GM23248 (cell line): Measurements from ENCODE around the gene RPN2. TPM values are rescaled to one million over a fixed set of nuclear protein-coding genes. Genes with fewer than 3 reads are reported as not detected.

Experiments used
- DNase-seq: peaks from one replicate; pipeline ENCODE4 v3.0.0-alpha.2; 2015
- H2AFZ ChIP-seq: fragments of 200-600 bp; sonication (generic); 2 replicates; pipeline ENCODE4 v1.6.1; 2016; ENCODE audit warnings: antibody characterized with exemption
- H3F3A ChIP-seq: fragments of 200-600 bp; sonication (generic); 2 replicates; pipeline ENCODE4 v1.6.1; 2016; ENCODE audit warnings: mild to moderate bottlenecking, antibody characterized with exemption, mixed run types; ENCODE audit not compliant: insufficient read depth
- H3K27ac ChIP-seq: fragments of 200-600 bp; sonication (generic); 2 replicates; pipeline ENCODE4 v1.5.1; 2016; ENCODE audit warnings: mild to moderate bottlenecking
- H3K27me3 ChIP-seq: fragments of 200-600 bp; sonication (generic); replicated peaks from 2 replicates; pipeline ENCODE4 v1.6.1; 2016; ENCODE audit warnings: mild to moderate bottlenecking; ENCODE audit not compliant: insufficient read depth
- H3K36me3 ChIP-seq: fragments of 200-600 bp; sonication (generic); 2 replicates; pipeline ENCODE4 v1.6.1; 2016; ENCODE audit warnings: low read depth, mild to moderate bottlenecking
- H3K4me1 ChIP-seq: fragments of 200-600 bp; sonication (generic); 2 replicates; pipeline ENCODE4 v1.6.1; 2016; ENCODE audit warnings: mild to moderate bottlenecking; ENCODE audit not compliant: insufficient read depth
- H3K4me2 ChIP-seq: fragments of 200-600 bp; sonication (generic); one replicate; pipeline ENCODE4 v1.6.1; 2016; ENCODE audit warnings: mild to moderate bottlenecking; ENCODE audit not compliant: unreplicated experiment
- H3K4me3 ChIP-seq: fragments of 200-600 bp; sonication (generic); 2 replicates; pipeline ENCODE4 v1.5.1; 2016; ENCODE audit warnings: mild to moderate bottlenecking
- H3K79me2 ChIP-seq: fragments of 200-600 bp; sonication (generic); 2 replicates; pipeline ENCODE4 v1.6.1; 2016; ENCODE audit warnings: mild to moderate bottlenecking; ENCODE audit not compliant: insufficient read depth
- H3K9ac ChIP-seq: fragments of 200-600 bp; sonication (generic); 2 replicates; pipeline ENCODE4 v1.6.1; 2016; ENCODE audit warnings: mild to moderate bottlenecking
- H3K9me2 ChIP-seq: fragments of 200-600 bp; sonication (generic); 2 replicates; pipeline ENCODE4 v1.6.1; 2016; ENCODE audit warnings: mixed run types, mild to moderate bottlenecking, moderate library complexity; ENCODE audit not compliant: insufficient read depth
- H3K9me3 ChIP-seq: fragments of 200-600 bp; sonication (generic); one replicate; pipeline ENCODE4 v1.6.1; 2017; ENCODE audit warnings: low read depth
- H4K20me1 ChIP-seq: fragments of 200-600 bp; sonication (generic); 2 replicates; pipeline ENCODE4 v1.6.0; 2016; ENCODE audit not compliant: insufficient read depth
- EZH2 ChIP-seq: fragments of 200-600 bp; sonication (generic); IDR thresholded peaks from 2 replicates; pipeline ENCODE4 v1.6.1; 2018; ENCODE audit warnings: antibody characterized with exemption, mild to moderate bottlenecking; ENCODE audit not compliant: insufficient read depth, poor library complexity, severe bottlenecking
- EZH2phosphoT487 ChIP-seq: fragments of 200-600 bp; sonication (generic); IDR thresholded peaks from 2 replicates; pipeline ENCODE4 v1.6.1; 2018; ENCODE audit warnings: antibody characterized with exemption, moderate library complexity, mild to moderate bottlenecking, low read depth; ENCODE audit not compliant: insufficient read depth
- WGBS, 2 experiments: methylation state at CpG; one replicate each; pipeline ENCODE4 v1.1.6; 2015 to 2017; ENCODE audit warnings: low lambda C conversion rate in 2 of 2, low coverage in 1 of 2; ENCODE audit errors: missing lambda C conversion rate in 2 of 2; 5-methylcytosine and 5-hydroxymethylcytosine counted together
- in situ Hi-C: fragments of 300-500 bp; cut with MboI; formaldehyde crosslinking; loops from 2 replicates; pipeline ENCODE4 v1.15.0; 2020
- polyA plus RNA-seq: library from polyadenylated mRNA; unstranded; fragments of >200 nt; fragmentation: Nextera tagmentation; extraction: Ambion mirVana; gene quantifications from 2 replicates; pipeline ENCODE4 v1.2.1, GENCODE V29; 2016
- total RNA-seq: library from RNA; depleted of rRNA; stranded (reverse); fragments of >200 nt; shearing (Covaris generic); gene quantifications from 2 replicates; pipeline ENCODE4 v1.2.3, GENCODE V29; 2014

The RPN2 gene
- total and polyA plus RNA-seq, 2 experiments from 2014 or later, result 368 to 379 TPM

DNA sequence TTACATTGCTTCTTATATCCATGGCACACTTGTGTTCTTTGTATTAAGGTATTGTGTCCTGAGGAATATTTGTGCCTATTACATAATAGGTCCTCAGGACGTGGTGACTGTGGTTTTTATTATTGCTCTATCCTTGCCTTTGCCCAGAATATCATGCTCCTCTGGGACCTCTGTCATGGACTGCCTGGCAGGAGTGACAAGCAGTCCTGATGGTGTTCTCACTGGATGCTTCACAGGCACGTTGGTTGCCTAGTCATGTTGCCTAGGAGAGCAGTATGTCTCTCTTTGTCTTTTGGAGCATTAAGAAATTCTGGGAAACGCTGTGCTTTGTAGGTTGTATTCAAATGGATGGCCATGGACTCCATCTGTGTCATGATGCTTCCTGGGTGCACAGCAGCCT is 24.9 kb downstream of the RPN2 start:
- DNase-seq, result no peak
- H3K4me3 ChIP-seq, result no peak overlapping the region
- TF ChIP-seq EZH2phosphoT487 (no peak), EZH2 (no peak)
- H3K9ac ChIP-seq, result no peak overlapping the region
- no peak overlapping the region for H3K27ac ChIP-seq
- H3F3A ChIP-seq, result peaks cover 13% of the 10 kb centered on the region
- H3K4me1 ChIP-seq, result peaks cover 16% of the 10 kb centered on the region
- H3K9me2 ChIP-seq, result no peaks in the 10 kb centered on the region
- H3K9me3 ChIP-seq, result no peaks in the 10 kb centered on the region
- WGBS, 2 experiments, result 55 to 63% methylated on average over 3 of the region's 3 CpGs
- peaks cover 39% of the 10 kb centered on the region for H3K79me2 ChIP-seq
- H3K36me3 ChIP-seq, result peaks cover 15% of the 10 kb centered on the region
- no peaks in the 10 kb centered on the region for H3K27me3 ChIP-seq
- no peak overlapping the region for H2AFZ ChIP-seq
- no peaks in the 10 kb centered on the region for H4K20me1 ChIP-seq
- in situ Hi-C loops, result no loop called here
- no peak overlapping the region for H3K4me2 ChIP-seq

DNA sequence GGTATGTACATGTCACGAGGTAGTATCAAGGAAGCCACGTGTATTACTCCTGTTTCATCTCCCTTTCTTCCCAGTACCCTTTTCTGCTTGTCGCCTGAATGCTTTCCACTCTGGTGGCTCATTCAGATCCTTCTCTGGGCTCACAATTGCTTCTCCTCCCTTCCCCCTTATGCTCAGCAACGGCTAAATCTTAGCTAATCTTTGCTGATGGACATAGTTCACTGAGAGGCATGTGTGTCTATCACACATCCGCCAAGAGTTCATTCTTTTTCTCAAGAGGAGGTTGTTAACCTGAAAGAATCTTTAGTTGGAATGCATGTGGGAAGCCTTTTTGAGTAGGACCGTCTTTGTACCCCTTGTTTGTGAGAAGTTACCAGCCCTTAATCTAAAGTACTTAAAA is 26.0 kb downstream of the RPN2 start:
- no peak overlapping the region for H3K9ac ChIP-seq
- no peak overlapping the region for H3K27ac ChIP-seq
- TF ChIP-seq EZH2 (no peak), EZH2phosphoT487 (no peak)
- peaks cover 16% of the 10 kb centered on the region for H3K4me1 ChIP-seq
- DNase-seq, result no peak
- in situ Hi-C loops, result no loop called here
- no peak overlapping the region for H3K4me2 ChIP-seq
- 91 to 96% methylated on average over 6 of the region's 6 CpGs for WGBS, 2 experiments
- no peaks in the 10 kb centered on the region for H3K9me3 ChIP-seq
- peaks cover 13% of the 10 kb centered on the region for H3F3A ChIP-seq
- H3K36me3 ChIP-seq, result peaks cover 25% of the 10 kb centered on the region
- H3K27me3 ChIP-seq, result no peaks in the 10 kb centered on the region
- H3K79me2 ChIP-seq, result peaks cover 30% of the 10 kb centered on the region
- no peaks in the 10 kb centered on the region for H3K9me2 ChIP-seq
- no peak overlapping the region for H2AFZ ChIP-seq
- H4K20me1 ChIP-seq, result no peaks in the 10 kb centered on the region
- H3K4me3 ChIP-seq, result no peak overlapping the region

- in situ Hi-C loops, result no loop called here
- Histone ChIP-seq H3K27me3 (no peaks in the 10 kb centered on the region), H4K20me1 (no peaks in the 10 kb centered on the region), H3K36me3 (peaks cover 26% of the 10 kb centered on the region), H3F3A (peaks cover 13% of the 10 kb centered on the region), H3K4me1 (peaks cover 16% of the 10 kb centered on the region), H3K4me3 (no peak overlapping the region), H3K4me2 (no peak overlapping the region), H3K9me3 (no peaks in the 10 kb centered on the region), H2AFZ (no peak overlapping the region), H3K27ac (no peak overlapping the region), H3K79me2 (peaks cover 23% of the 10 kb centered on the region), H3K9ac (no peak overlapping the region), H3K9me2 (no peaks in the 10 kb centered on the region)
- DNase-seq, result no peak
- WGBS, 2 experiments, result 48 to 54% methylated on average over 2 of the region's 2 CpGs
- TF ChIP-seq EZH2phosphoT487, result no peak
- no peak for TF ChIP-seq EZH2
Measured at GRCh38 chr20:37205794-37206193, 26.7 kb downstream of the RPN2 start.

- no peak overlapping the region for H3K4me3 ChIP-seq
- 97% methylated on average over 11 of the region's 11 CpGs for WGBS, 2 experiments
- no peaks in the 10 kb centered on the region for H3F3A ChIP-seq
- H2AFZ ChIP-seq, result no peak overlapping the region
- H3K79me2 ChIP-seq, result peaks cover 20% of the 10 kb centered on the region
- H3K9ac ChIP-seq, result no peak overlapping the region
- H3K36me3 ChIP-seq, result peaks cover 26% of the 10 kb centered on the region
- H3K9me2 ChIP-seq, result no peaks in the 10 kb centered on the region
- no peaks in the 10 kb centered on the region for H3K27me3 ChIP-seq
- no peak overlapping the region for H3K4me2 ChIP-seq
- in situ Hi-C loops, result no loop called here
- H3K4me1 ChIP-seq, result peaks cover 7% of the 10 kb centered on the region
- DNase-seq, result no peak
- TF ChIP-seq EZH2, result no peak
- no peak for TF ChIP-seq EZH2phosphoT487
- no peaks in the 10 kb centered on the region for H4K20me1 ChIP-seq
- H3K9me3 ChIP-seq, result no peaks in the 10 kb centered on the region
- H3K27ac ChIP-seq, result no peak overlapping the region
Measured at GRCh38 chr20:37207171-37207570, 28.0 kb downstream of the RPN2 start.

DNA sequence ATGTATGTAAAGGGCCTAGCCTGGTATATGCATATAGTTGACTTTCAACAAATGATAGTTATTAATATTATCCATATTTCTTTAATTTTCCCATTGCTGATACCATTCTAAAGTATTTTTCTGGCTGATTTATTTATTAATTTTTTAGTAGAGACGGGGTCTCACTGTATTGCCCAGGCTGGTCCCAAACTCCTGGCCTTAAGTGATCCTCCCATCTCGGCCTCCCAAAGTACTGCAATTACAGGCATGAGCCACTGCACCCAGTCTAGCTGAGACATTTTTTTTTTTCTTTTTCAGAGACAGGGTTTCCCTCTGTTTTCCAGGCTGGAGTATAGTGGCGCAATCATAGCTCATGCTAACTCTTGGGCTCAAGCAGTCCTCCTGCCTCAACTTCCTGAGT is 30.1 kb downstream of the RPN2 start:
- 96% methylated on average over 3 of the region's 3 CpGs for WGBS, 2 experiments
- 0 out of 2 replicates have a peak, but pooled peaks cover 4% of the 10 kb centered on the region for H3K4me1 ChIP-seq
- peaks cover 9% of the 10 kb centered on the region for H3K79me2 ChIP-seq
- H3K9me2 ChIP-seq, result no peaks in the 10 kb centered on the region
- DNase-seq, result no peak
- no peak for TF ChIP-seq EZH2phosphoT487
- no peak for TF ChIP-seq EZH2
- H3F3A ChIP-seq, result peaks cover 6% of the 10 kb centered on the region
- H3K4me3 ChIP-seq, result no peak overlapping the region
- H4K20me1 ChIP-seq, result no peaks in the 10 kb centered on the region
- H3K27me3 ChIP-seq, result no peaks in the 10 kb centered on the region
- no peak overlapping the region for H3K27ac ChIP-seq
- H3K36me3 ChIP-seq, result peaks cover 36% of the 10 kb centered on the region
- no peak overlapping the region for H3K9ac ChIP-seq
- no peak overlapping the region for H3K4me2 ChIP-seq
- no peaks in the 10 kb centered on the region for H3K9me3 ChIP-seq
- no peak overlapping the region for H2AFZ ChIP-seq
- in situ Hi-C loops, result no loop called here
